HEK293 (cell line): Measurements from ENCODE around the gene SYNPO2.

Experiments
- CTCF ChIA-PET: fragments of 350-600 bp; formaldehyde crosslinking; extraction: SDS; loops from one replicate; lab custom pipeline; 2021; ENCODE audit warnings: antibody characterized with exemption; lab: Yijun Ruan, JAX
- POLR2A ChIA-PET: fragments of 300-600 bp; formaldehyde crosslinking; extraction: SDS; loops from one replicate; lab custom pipeline; 2020; ENCODE audit warnings: antibody characterized with exemption, inconsistent platforms; lab: Yijun Ruan, JAX
- H3K27ac ChIP-seq: fragments of 200-500 bp; sonication (Bioruptor generic); 2 replicates; pipeline ENCODE4 v1.5.1; 2014; ENCODE audit warnings: low read depth, low read length, control low read depth, inconsistent platforms; ENCODE audit errors: extremely low read depth
- H3K36me3 ChIP-seq, 2 experiments: fragments of 200-500 bp in 1 of 2; sonication (Bioruptor generic) in 1 of 2; 1 replicate in 1 of 2; 2 replicates in 1 of 2; pipeline ENCODE4 v1.5.1; 2014 to 2017; ENCODE audit warnings: inconsistent platforms in 2 of 2, low read length in 2 of 2; ENCODE audit not compliant: control insufficient read depth in 2 of 2, insufficient read depth in 1 of 2
- H3K4me1 ChIP-seq: fragments of 200-500 bp; sonication (Bioruptor generic); 2 replicates; pipeline ENCODE4 v1.5.1; 2014; ENCODE audit warnings: mild to moderate bottlenecking, low read length, inconsistent platforms; ENCODE audit not compliant: control insufficient read depth, insufficient read depth
- H3K4me3 ChIP-seq: 2 replicates; pipeline ENCODE4 v1.5.1; 2011; ENCODE audit warnings: low read depth, mild to moderate bottlenecking, control low read depth, low read length, moderate library complexity
- H3K9me3 ChIP-seq: fragments of 200-500 bp; sonication (Bioruptor generic); 2 replicates; pipeline ENCODE4 v1.5.1; 2014; ENCODE audit warnings: low read depth, low read length, inconsistent platforms; ENCODE audit not compliant: control insufficient read depth, insufficient read depth
- KLF10 ChIP-seq: fragments of 450-650 bp; IDR thresholded peaks from 2 replicates; pipeline ENCODE4 v1.5.1; 2018; ENCODE audit warnings: missing biosample characterization, mild to moderate bottlenecking, missing genetic modification characterization
- OSR2 ChIP-seq: fragments of 450-650 bp; formaldehyde crosslinking; IDR thresholded peaks from 2 replicates; pipeline ENCODE4 v1.5.1; 2016; ENCODE audit warnings: missing biosample characterization, missing genetic modification characterization
- SP3 ChIP-seq: fragments of 450-650 bp; formaldehyde crosslinking; IDR thresholded peaks from 2 replicates; pipeline ENCODE4 v1.5.1; 2016; ENCODE audit warnings: missing biosample characterization, missing genetic modification characterization
- SP7 ChIP-seq: fragments of 450-650 bp; formaldehyde crosslinking; IDR thresholded peaks from 2 replicates; pipeline ENCODE4 v1.5.1; 2016; ENCODE audit warnings: missing biosample characterization, missing genetic modification characterization
- ZBTB17 ChIP-seq: fragments of 450-650 bp; formaldehyde crosslinking; IDR thresholded peaks from 2 replicates; pipeline ENCODE4 v1.5.1; 2016; ENCODE audit warnings: missing biosample characterization, missing genetic modification characterization
- ZFP37 ChIP-seq: fragments of 450-650 bp; formaldehyde crosslinking; IDR thresholded peaks from 2 replicates; pipeline ENCODE4 v1.5.1; 2016; ENCODE audit warnings: missing biosample characterization, missing genetic modification characterization
- ZNF202 ChIP-seq: fragments of 450-650 bp; formaldehyde crosslinking; IDR thresholded peaks from 2 replicates; pipeline ENCODE4 v1.5.1; 2016; ENCODE audit warnings: missing biosample characterization, missing genetic modification characterization, borderline replicate concordance
- ZNF221 ChIP-seq: fragments of 450-650 bp; formaldehyde crosslinking; IDR thresholded peaks from 2 replicates; pipeline ENCODE4 v1.5.1; 2017; ENCODE audit warnings: missing biosample characterization, missing genetic modification characterization, borderline replicate concordance
- ZNF248 ChIP-seq: fragments of 450-650 bp; formaldehyde crosslinking; IDR thresholded peaks from 2 replicates; pipeline ENCODE4 v1.5.1; 2017; ENCODE audit warnings: missing biosample characterization, missing genetic modification characterization
- ZNF292 ChIP-seq: fragments of 450-650 bp; formaldehyde crosslinking; IDR thresholded peaks from 2 replicates; pipeline ENCODE4 v1.5.1; 2016; ENCODE audit warnings: low read depth, missing biosample characterization, missing genetic modification characterization, borderline replicate concordance
- ZNF394 ChIP-seq: fragments of 450-650 bp; formaldehyde crosslinking; IDR thresholded peaks from 2 replicates; pipeline ENCODE4 v1.5.1; 2016; ENCODE audit warnings: missing biosample characterization, missing genetic modification characterization, mild to moderate bottlenecking, moderate library complexity, borderline replicate concordance
- ZNF558 ChIP-seq: fragments of 450-650 bp; formaldehyde crosslinking; IDR thresholded peaks from 2 replicates; pipeline ENCODE4 v1.5.1; 2016; ENCODE audit warnings: missing biosample characterization, missing genetic modification characterization
- ZNF623 ChIP-seq: fragments of 450-650 bp; formaldehyde crosslinking; IDR thresholded peaks from 2 replicates; pipeline ENCODE4 v1.5.1; 2016; ENCODE audit warnings: missing biosample characterization, missing genetic modification characterization
- ZNF707 ChIP-seq: fragments of 450-650 bp; formaldehyde crosslinking; IDR thresholded peaks from 2 replicates; pipeline ENCODE4 v1.5.1; 2016; ENCODE audit warnings: missing biosample characterization, missing genetic modification characterization
- ZNF837 ChIP-seq: fragments of 450-650 bp; formaldehyde crosslinking; IDR thresholded peaks from 2 replicates; pipeline ENCODE4 v1.5.1; 2016; ENCODE audit warnings: missing biosample characterization, missing genetic modification characterization
- TF ChIP-seq, protein P1 (sequence below): fragments of 450-650 bp; formaldehyde crosslinking; IDR thresholded peaks from 2 replicates; pipeline ENCODE4 v1.5.1; 2016; ENCODE audit warnings: missing biosample characterization, missing genetic modification characterization
- TF ChIP-seq, protein P2 (sequence below): fragments of 450-650 bp; formaldehyde crosslinking; IDR thresholded peaks from 2 replicates; pipeline ENCODE4 v1.5.1; 2016; ENCODE audit warnings: missing biosample characterization, missing genetic modification characterization
- TF ChIP-seq, protein P3 (sequence below): fragments of 450-650 bp; formaldehyde crosslinking; IDR thresholded peaks from 2 replicates; pipeline ENCODE4 v1.5.1; 2016; ENCODE audit warnings: missing biosample characterization, missing genetic modification characterization
- TF ChIP-seq, protein P4 (sequence below): fragments of 450-650 bp; formaldehyde crosslinking; IDR thresholded peaks from 2 replicates; pipeline ENCODE4 v1.5.0; 2017; ENCODE audit warnings: missing biosample characterization, missing genetic modification characterization, borderline replicate concordance
- TF ChIP-seq, protein P5 (sequence below): fragments of 450-650 bp; formaldehyde crosslinking; IDR thresholded peaks from 2 replicates; pipeline ENCODE4 v1.5.1; 2017; ENCODE audit warnings: missing biosample characterization, missing genetic modification characterization
- TF ChIP-seq, protein P6 (sequence below): fragments of 450-650 bp; formaldehyde crosslinking; IDR thresholded peaks from 2 replicates; pipeline ENCODE4 v1.5.1; 2016; ENCODE audit warnings: missing biosample characterization, missing genetic modification characterization
- TF ChIP-seq, protein P7 (sequence below): sonication (generic); formaldehyde crosslinking; IDR thresholded peaks from 2 replicates; pipeline ENCODE4 v1.8.1; 2022; ENCODE audit warnings: mild to moderate bottlenecking, moderate library complexity, missing genetic modification reagents
- TF ChIP-seq, protein P8 (sequence below): fragments of 450-650 bp; formaldehyde crosslinking; IDR thresholded peaks from 2 replicates; pipeline ENCODE4 v1.5.1; 2017; ENCODE audit warnings: missing biosample characterization, missing genetic modification characterization

Gene SYNPO2

DNA sequence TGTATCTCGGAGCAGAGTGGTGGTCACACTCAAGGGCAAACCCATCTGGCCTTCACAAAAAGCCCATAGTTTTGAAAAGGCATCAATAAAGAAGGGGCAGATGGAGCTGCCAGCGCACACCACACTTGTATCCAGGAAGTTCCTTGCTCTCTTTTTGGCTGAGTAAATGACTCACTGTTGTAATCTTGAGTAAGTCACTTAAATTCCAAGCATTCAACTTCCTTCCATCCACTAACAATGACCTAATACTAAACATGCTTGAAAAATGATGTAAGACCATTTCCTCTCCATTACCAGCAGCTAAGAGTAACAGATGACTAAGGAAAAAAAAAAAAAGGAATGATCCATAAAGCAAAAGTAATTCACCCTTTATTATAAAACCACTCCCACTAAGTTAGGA lies 214.6 kb downstream of the SYNPO2 start (continued):
- TF ChIP-seq, protein P1, sequence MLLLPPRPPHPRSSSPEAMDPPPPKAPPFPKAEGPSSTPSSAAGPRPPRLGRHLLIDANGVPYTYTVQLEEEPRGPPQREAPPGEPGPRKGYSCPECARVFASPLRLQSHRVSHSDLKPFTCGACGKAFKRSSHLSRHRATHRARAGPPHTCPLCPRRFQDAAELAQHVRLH (tag by site-specific recombination) = no peak
- TF ChIP-seq ZFP37 (tag by site-specific recombination) (peak; percentile 35; the same call in 1 of the 2 replicates), SP3 (tag by site-specific recombination) (peak; percentile 41; the same call in 1 of the 2 replicates), ZNF837 (tag by site-specific recombination) (no peak), ZBTB17 (tag by site-specific recombination) (peak; percentile 58), ZNF394 (tag by site-specific recombination) (peak; percentile 41; the same call in 1 of the 2 replicates), OSR2 (tag by site-specific recombination) (no peak), SP7 (tag by site-specific recombination) (peak; percentile 76), ZNF202 (tag by site-specific recombination) (no peak)
- TF ChIP-seq, protein P2, sequence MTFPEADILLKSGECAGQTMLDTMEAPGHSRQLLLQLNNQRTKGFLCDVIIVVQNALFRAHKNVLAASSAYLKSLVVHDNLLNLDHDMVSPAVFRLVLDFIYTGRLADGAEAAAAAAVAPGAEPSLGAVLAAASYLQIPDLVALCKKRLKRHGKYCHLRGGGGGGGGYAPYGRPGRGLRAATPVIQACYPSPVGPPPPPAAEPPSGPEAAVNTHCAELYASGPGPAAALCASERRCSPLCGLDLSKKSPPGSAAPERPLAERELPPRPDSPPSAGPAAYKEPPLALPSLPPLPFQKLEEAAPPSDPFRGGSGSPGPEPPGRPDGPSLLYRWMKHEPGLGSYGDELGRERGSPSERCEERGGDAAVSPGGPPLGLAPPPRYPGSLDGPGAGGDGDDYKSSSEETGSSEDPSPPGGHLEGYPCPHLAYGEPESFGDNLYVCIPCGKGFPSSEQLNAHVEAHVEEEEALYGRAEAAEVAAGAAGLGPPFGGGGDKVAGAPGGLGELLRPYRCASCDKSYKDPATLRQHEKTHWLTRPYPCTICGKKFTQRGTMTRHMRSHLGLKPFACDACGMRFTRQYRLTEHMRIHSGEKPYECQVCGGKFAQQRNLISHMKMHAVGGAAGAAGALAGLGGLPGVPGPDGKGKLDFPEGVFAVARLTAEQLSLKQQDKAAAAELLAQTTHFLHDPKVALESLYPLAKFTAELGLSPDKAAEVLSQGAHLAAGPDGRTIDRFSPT (tag by site-specific recombination) = peak; percentile 44; the same call in 1 of the 2 replicates
- TF ChIP-seq, protein P3, sequence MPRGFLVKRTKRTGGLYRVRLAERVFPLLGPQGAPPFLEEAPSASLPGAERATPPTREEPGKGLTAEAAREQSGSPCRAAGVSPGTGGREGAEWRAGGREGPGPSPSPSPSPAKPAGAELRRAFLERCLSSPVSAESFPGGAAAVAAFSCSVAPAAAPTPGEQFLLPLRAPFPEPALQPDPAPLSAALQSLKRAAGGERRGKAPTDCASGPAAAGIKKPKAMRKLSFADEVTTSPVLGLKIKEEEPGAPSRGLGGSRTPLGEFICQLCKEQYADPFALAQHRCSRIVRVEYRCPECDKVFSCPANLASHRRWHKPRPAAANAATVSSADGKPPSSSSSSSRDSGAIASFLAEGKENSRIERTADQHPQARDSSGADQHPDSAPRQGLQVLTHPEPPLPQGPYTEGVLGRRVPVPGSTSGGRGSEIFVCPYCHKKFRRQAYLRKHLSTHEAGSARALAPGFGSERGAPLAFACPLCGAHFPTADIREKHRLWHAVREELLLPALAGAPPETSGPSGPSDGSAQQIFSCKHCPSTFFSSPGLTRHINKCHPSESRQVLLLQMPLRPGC (tag by site-specific recombination) = peak; percentile 80; the same call in 1 of the 2 replicates
- TF ChIP-seq, protein P4, sequence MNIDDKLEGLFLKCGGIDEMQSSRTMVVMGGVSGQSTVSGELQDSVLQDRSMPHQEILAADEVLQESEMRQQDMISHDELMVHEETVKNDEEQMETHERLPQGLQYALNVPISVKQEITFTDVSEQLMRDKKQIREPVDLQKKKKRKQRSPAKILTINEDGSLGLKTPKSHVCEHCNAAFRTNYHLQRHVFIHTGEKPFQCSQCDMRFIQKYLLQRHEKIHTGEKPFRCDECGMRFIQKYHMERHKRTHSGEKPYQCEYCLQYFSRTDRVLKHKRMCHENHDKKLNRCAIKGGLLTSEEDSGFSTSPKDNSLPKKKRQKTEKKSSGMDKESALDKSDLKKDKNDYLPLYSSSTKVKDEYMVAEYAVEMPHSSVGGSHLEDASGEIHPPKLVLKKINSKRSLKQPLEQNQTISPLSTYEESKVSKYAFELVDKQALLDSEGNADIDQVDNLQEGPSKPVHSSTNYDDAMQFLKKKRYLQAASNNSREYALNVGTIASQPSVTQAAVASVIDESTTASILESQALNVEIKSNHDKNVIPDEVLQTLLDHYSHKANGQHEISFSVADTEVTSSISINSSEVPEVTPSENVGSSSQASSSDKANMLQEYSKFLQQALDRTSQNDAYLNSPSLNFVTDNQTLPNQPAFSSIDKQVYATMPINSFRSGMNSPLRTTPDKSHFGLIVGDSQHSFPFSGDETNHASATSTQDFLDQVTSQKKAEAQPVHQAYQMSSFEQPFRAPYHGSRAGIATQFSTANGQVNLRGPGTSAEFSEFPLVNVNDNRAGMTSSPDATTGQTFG (tag by site-specific recombination) = no peak
- TF ChIP-seq, protein P5, sequence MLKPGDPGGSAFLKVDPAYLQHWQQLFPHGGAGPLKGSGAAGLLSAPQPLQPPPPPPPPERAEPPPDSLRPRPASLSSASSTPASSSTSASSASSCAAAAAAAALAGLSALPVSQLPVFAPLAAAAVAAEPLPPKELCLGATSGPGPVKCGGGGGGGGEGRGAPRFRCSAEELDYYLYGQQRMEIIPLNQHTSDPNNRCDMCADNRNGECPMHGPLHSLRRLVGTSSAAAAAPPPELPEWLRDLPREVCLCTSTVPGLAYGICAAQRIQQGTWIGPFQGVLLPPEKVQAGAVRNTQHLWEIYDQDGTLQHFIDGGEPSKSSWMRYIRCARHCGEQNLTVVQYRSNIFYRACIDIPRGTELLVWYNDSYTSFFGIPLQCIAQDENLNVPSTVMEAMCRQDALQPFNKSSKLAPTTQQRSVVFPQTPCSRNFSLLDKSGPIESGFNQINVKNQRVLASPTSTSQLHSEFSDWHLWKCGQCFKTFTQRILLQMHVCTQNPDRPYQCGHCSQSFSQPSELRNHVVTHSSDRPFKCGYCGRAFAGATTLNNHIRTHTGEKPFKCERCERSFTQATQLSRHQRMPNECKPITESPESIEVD (tag by site-specific recombination) = peak; percentile 52

DNA sequence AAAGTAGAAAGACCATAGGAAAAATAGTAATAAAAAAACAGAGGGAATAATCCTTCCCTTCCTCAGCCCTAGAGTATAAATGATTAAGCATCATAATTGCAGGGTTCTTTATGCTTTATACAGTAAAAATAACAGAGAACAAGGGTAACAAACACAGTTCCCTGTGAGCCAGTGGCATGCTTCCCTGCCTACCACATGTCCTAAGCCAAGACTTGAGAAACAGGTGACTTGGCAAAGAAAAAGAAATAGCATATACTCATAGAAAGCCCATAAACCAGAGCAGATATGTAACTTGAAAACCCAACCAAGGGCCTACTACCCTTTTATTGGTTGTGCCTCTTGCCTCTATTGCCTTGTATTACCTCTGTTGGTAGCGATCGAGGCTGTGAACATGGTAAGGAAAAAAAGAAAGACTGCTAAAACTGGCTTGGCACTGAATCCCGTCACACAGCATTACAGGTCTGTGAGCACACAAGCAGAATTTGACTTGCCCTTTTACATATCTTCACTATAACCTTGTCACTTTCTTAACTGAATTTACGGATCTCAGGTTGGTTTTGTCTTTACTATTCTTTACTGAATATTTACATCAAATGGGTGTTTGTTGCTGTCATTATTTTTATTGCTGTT lies 216.1 kb downstream of the SYNPO2 start:
- H3K27ac ChIP-seq = no peak overlapping the region
- H3K4me1 ChIP-seq = no peaks in the 10 kb centered on the region
- ChIA-PET POLR2A (no interaction called here), CTCF (interaction anchor here (0.9 kb wide), 2 partner anchors 19 to 121 kb away, joined by 3 to 4 read pairs; no protein-coding TSS in a partner anchor)
- H3K4me3 ChIP-seq = no peak overlapping the region
- no peaks in the 10 kb centered on the region for H3K36me3 ChIP-seq
- H3K9me3 ChIP-seq = no peaks in the 10 kb centered on the region
- TF ChIP-seq ZNF292 = no peak
- TF ChIP-seq ZNF837 (tag by site-specific recombination) = no peak
- TF ChIP-seq, protein P6, sequence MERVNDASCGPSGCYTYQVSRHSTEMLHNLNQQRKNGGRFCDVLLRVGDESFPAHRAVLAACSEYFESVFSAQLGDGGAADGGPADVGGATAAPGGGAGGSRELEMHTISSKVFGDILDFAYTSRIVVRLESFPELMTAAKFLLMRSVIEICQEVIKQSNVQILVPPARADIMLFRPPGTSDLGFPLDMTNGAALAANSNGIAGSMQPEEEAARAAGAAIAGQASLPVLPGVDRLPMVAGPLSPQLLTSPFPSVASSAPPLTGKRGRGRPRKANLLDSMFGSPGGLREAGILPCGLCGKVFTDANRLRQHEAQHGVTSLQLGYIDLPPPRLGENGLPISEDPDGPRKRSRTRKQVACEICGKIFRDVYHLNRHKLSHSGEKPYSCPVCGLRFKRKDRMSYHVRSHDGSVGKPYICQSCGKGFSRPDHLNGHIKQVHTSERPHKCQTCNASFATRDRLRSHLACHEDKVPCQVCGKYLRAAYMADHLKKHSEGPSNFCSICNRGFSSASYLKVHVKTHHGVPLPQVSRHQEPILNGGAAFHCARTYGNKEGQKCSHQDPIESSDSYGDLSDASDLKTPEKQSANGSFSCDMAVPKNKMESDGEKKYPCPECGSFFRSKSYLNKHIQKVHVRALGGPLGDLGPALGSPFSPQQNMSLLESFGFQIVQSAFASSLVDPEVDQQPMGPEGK (tag by site-specific recombination) = no peak
- no peak for TF ChIP-seq KLF10 (tag by site-specific recombination)
- no peak for TF ChIP-seq ZNF248 (tag by site-specific recombination)
- TF ChIP-seq, protein P7, sequence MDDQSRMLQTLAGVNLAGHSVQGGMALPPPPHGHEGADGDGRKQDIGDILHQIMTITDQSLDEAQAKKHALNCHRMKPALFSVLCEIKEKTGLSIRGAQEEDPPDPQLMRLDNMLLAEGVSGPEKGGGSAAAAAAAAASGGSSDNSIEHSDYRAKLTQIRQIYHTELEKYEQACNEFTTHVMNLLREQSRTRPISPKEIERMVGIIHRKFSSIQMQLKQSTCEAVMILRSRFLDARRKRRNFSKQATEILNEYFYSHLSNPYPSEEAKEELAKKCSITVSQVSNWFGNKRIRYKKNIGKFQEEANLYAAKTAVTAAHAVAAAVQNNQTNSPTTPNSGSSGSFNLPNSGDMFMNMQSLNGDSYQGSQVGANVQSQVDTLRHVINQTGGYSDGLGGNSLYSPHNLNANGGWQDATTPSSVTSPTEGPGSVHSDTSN (CRISPR knock-in tag) = no peak
- TF ChIP-seq ZNF707 (tag by site-specific recombination) = no peak
- no peak for TF ChIP-seq ZNF221 (tag by site-specific recombination)
- no peak for TF ChIP-seq ZNF623 (tag by site-specific recombination)
- TF ChIP-seq, protein P8, sequence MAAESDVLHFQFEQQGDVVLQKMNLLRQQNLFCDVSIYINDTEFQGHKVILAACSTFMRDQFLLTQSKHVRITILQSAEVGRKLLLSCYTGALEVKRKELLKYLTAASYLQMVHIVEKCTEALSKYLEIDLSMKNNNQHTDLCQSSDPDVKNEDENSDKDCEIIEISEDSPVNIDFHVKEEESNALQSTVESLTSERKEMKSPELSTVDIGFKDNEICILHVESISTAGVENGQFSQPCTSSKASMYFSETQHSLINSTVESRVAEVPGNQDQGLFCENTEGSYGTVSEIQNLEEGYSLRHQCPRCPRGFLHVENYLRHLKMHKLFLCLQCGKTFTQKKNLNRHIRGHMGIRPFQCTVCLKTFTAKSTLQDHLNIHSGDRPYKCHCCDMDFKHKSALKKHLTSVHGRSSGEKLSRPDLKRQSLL (tag by site-specific recombination) = no peak
- no peak for TF ChIP-seq ZNF558
